Adrenal gland (tissue), 19 donors: Measurements from ENCODE around the gene RASAL1. TPM values are rescaled to one million over a fixed set of nuclear protein-coding genes. Genes with fewer than 3 reads are reported as not detected.
A peak's percentile ranks its signal among the peaks of the same experiment; 100 is the strongest.

Source experiments
- DNase-seq, 7 donors: peaks; one replicate each; pipeline ENCODE4 v3.0.0-alpha.2; 2019 to 2020
- H3K27ac ChIP-seq, 5 donors: fragments of 200-600 bp; sonication (generic) in 4 of 5; 1 replicate in 3 of 5; 2 replicates in 2 of 5; pipeline versions ENCODE4 v1.5.1 to v1.8.0; 2016 to 2020; ENCODE audit warnings: mild to moderate bottlenecking in 1 of 5
- H3K27me3 ChIP-seq: fragments of 200-600 bp; 2 replicates; pipeline ENCODE4 v1.8.0; 2021
- H3K36me3 ChIP-seq, 2 donors: fragments of 200-600 bp; replicated peaks in 1 of 2; 1 replicate in 1 of 2; 2 replicates in 1 of 2; pipeline versions ENCODE4 v1.5.1 to v1.8.0; 2018 to 2022
- H3K4me1 ChIP-seq, 2 donors: fragments of 200-600 bp; replicated peaks in 1 of 2; 1 replicate in 1 of 2; 2 replicates in 1 of 2; pipeline versions ENCODE4 v1.5.1 to v1.8.0; 2018 to 2021
- H3K4me3 ChIP-seq, 4 donors: fragments of 200-600 bp; sonication (generic) in 3 of 4; one replicate each; pipeline ENCODE4 v1.5.1; 2016 to 2018
- H3K9me3 ChIP-seq, 3 donors: fragments of 200-600 bp; sonication (generic) in 1 of 3; replicated peaks in 1 of 3; 1 replicate in 2 of 3; 2 replicates in 1 of 3; pipeline versions ENCODE4 v1.5.1 to v1.8.0; 2016 to 2021
- CTCF ChIP-seq, 6 experiments: fragments of 450-650 bp in 4 of 6; fragments of 200-600 bp in 2 of 6; sonication (generic) in 1 of 6; IDR thresholded peaks; 1 replicate in 5 of 6; 2 replicates in 1 of 6; pipeline versions ENCODE4 v1.5.1 to v1.8.0; 2016 to 2021; ENCODE audit warnings: antibody characterized with exemption in 6 of 6, mild to moderate bottlenecking in 2 of 6, moderate library complexity in 1 of 6
- POLR2A ChIP-seq, 2 donors: fragments of 450-650 bp; IDR thresholded peaks; one replicate each; pipeline ENCODE4 v1.6.1; 2017; ENCODE audit warnings: antibody characterized with exemption in 2 of 2, mild to moderate bottlenecking in 2 of 2, moderate library complexity in 1 of 2
- WGBS, 4 donors: extraction: QIAGEN DNeasy Blood & Tissue Kit in 2 of 4; methylation state at CpG; one replicate each; pipeline versions ENCODE4 v1.1.5 to v1.1.7; 2013 to 2017; 5-methylcytosine and 5-hydroxymethylcytosine counted together
- intact Hi-C, 2 donors: fragments of 100-400 bp; cut with DNase I; formaldehyde crosslinking; loops; one replicate each; pipeline versions ENCODE4 v1.14.1 to v1.15.0; 2022 to 2023
- long read RNA-seq, 10 donors: library from polyadenylated mRNA in 3 of 10; unstranded in 2 of 10; stranded (forward) in 1 of 10; transcript quantifications; one replicate each; pipeline ENCODE4 v2.0.0 and lab custom pipeline, GENCODE V29; 2021 to 2026
- polyA plus RNA-seq, 3 donors: library from polyadenylated mRNA; stranded (reverse); fragments of 200-250 nt in 2 of 3; fragments of 350-450 nt in 1 of 3; fragmentation: Illumina TruSeq in 1 of 3; extraction: RNeasy Lipid Tissue Mini Kit (QIAGEN cat#74804) in 1 of 3; gene quantifications; one replicate each; pipeline ENCODE4 v1.2.3, GENCODE V29; 2013 to 2014
- total RNA-seq, 9 donors: library from RNA; depleted of rRNA in 4 of 9; stranded (reverse); fragments of >200 nt in 4 of 9; fragments of 120-200 nt in 1 of 9; fragmentation: NEBNext Ultra II Directional in 1 of 9; extraction: Animal tissue kit (Norgen Biotek cat#: 25700) in 1 of 9; gene quantifications; one replicate each; pipeline versions ENCODE4 v1.1.0 to v1.2.4, GENCODE V29; 2013 to 2023
- donor health status: healthy with polysubstance abuse.
- donor health status: Bipolar disorder and iron deficiency.
- donor health status: DM: yes; HTN: yes; CAD: no.
- donor health status: DM: no; HTN: no; CAD: no.
- donor health status: DM: no; HTN: no; CAD: no.
- donor health status: DM: yes; HTN: yes; CAD: no.

The RASAL1 gene
- 10 to 100 TPM; 22.6 to 90.4 (median 43.6) TPM for total RNA-seq
- polyA plus RNA-seq = 10 to 100 TPM; 38.9 to 54.2 (median 40.7) TPM
- long read RNA-seq, donor 1, transcript RASAL1-207 (21 exons, 2,502 nt) = major isoform, 5 of 12 reads
- long read RNA-seq, donor 1, partial matches to known transcripts = 7 of 12 reads
- long read RNA-seq, donor 1, other reads (novel, unspliced or antisense) = 0 of 12 reads
- long read RNA-seq, donor 2, partial matches to known transcripts = 0 of 2 reads
- long read RNA-seq, donor 2, other reads (novel, unspliced or antisense) = 0 of 2 reads
- long read RNA-seq, donor 3 = 0 reads
- long read RNA-seq, donor 4, partial matches to known transcripts = 5 of 9 reads
- long read RNA-seq, donor 4, other reads (novel, unspliced or antisense) = 2 of 9 reads
- long read RNA-seq, donor 5, transcript RASAL1-207 (21 exons, 2,502 nt) = major isoform, 36 of 97 reads
- long read RNA-seq, donor 5, partial matches to known transcripts = 36 of 97 reads
- long read RNA-seq, donor 5, other reads (novel, unspliced or antisense) = 25 of 97 reads
- long read RNA-seq, donor 6, partial matches to known transcripts = 1 of 4 reads
- long read RNA-seq, donor 6, other reads (novel, unspliced or antisense) = 2 of 4 reads
- long read RNA-seq, donor 7, partial matches to known transcripts = 0 of 2 reads
- long read RNA-seq, donor 7, other reads (novel, unspliced or antisense) = 0 of 2 reads
- long read RNA-seq, donor 8, transcript RASAL1-207 (21 exons, 2,502 nt) = major isoform, 5 of 14 reads
- long read RNA-seq, donor 8, partial matches to known transcripts = 9 of 14 reads
- long read RNA-seq, donor 8, other reads (novel, unspliced or antisense) = 0 of 14 reads
- long read RNA-seq, donor 9, partial matches to known transcripts = 0 of 1 reads
- long read RNA-seq, donor 9, other reads (novel, unspliced or antisense) = 0 of 1 reads
- long read RNA-seq, donor 10, partial matches to known transcripts = 8 of 9 reads
- long read RNA-seq, donor 10, other reads (novel, unspliced or antisense) = 0 of 9 reads

- peaks cover 0 to 22% of the 10 kb centered on the region in 2 donors for H3K4me1 ChIP-seq
- TF ChIP-seq CTCF (IDR thresholded peaks at IDR 0.05) = peak in 5 of 6 experiments; percentile 34 to 55 (median 45)
- no peak for TF ChIP-seq POLR2A (IDR thresholded peaks at IDR 0.05)
- no peaks in the 10 kb centered on the region for H3K36me3 ChIP-seq
- H3K9me3 ChIP-seq = no peaks in the 10 kb centered on the region
- H3K4me3 ChIP-seq = peak within 1 kb of the TSS in 2 of 4 donors; percentile 22 to 59
- peak; percentile 72 to 89 (median 83) for DNase-seq
- peak within 1 kb of the TSS in 4 of 5 donors; percentile 8 to 88 (median 64) for H3K27ac ChIP-seq
- no peaks in the 10 kb centered on the region for H3K27me3 ChIP-seq
- intact Hi-C loops = no loop called here
- WGBS, 4 donors = 3 to 4% (median 3%) methylated on average over 14 to 68 of the region's 68 CpGs
These were observed at the start of gene RASAL1 for GRCh38 chr12:113135178-113136127. Gene RASAL1 (minus strand): TSS chr12:113135761. CDS start chr12:113135462, 299 bp downstream.

- Histone ChIP-seq H3K4me1 (peaks cover 16 to 35% of the 10 kb centered on the region in 2 donors), H3K27ac (peak overlapping the region; percentile 69 to 98 (median 90)), H3K9me3 (no peaks in the 10 kb centered on the region), H3K27me3 (no peaks in the 10 kb centered on the region), H3K36me3 (peaks cover 0 to 20% of the 10 kb centered on the region in 2 donors), H3K4me3 (peak overlapping the region in 3 of 4 donors; percentile 30 to 95 (median 68))
- 0 to 7% (median 1%) methylated on average over 3 to 20 of the region's 20 CpGs for WGBS, 4 donors
- TF ChIP-seq POLR2A (IDR thresholded peaks at IDR 0.05) = no peak
- no peak for TF ChIP-seq CTCF (IDR thresholded peaks at IDR 0.05)
- DNase-seq = peak; percentile 87 to 93 (median 92)
- intact Hi-C loops = loop anchor here in 1 of 2 donors (10.0 kb wide), 1 partner anchor 240 kb away; the partner anchor contains the start of gene SDSL
These were observed 49.3 kb upstream of the RASAL1 start for GRCh38 chr12:113184900-113185179.

- peaks cover 0 to 24% of the 10 kb centered on the region in 2 donors for H3K36me3 ChIP-seq
- intact Hi-C loops = loop anchor here in 1 of 2 donors (10.0 kb wide), 1 partner anchor 241 kb away; the partner anchor contains the start of gene SDSL
- peak in 1 of 7 donors; percentile 76 for DNase-seq
- H3K9me3 ChIP-seq = no peaks in the 10 kb centered on the region
- H3K27me3 ChIP-seq = no peaks in the 10 kb centered on the region
- WGBS, 4 donors = 26 to 32% (median 28%) methylated on average over 24 to 26 of the region's 26 CpGs
- peak overlapping the region in 3 of 4 donors; percentile 25 to 95 (median 68) for H3K4me3 ChIP-seq
- TF ChIP-seq CTCF (IDR thresholded peaks at IDR 0.05) (no peak), POLR2A (IDR thresholded peaks at IDR 0.05) (no peak)
- H3K4me1 ChIP-seq = peaks cover 16 to 35% of the 10 kb centered on the region in 2 donors
- H3K27ac ChIP-seq = peak overlapping the region; percentile 69 to 98 (median 90)
These were observed 48.7 kb upstream of the RASAL1 start for GRCh38 chr12:113184098-113184899.
